ENCODE measurements around the gene CERS6. TPM values are rescaled to one million over a fixed set of nuclear protein-coding genes. Genes with fewer than 3 reads are reported as not detected.

The CERS6 gene
- total and polyA plus RNA-seq, 2 of the 8 experiments (the other 6 are each of a cell fraction or from before 2014, with no cell fraction given), result 6.8 to 28.2 TPM

DNA sequence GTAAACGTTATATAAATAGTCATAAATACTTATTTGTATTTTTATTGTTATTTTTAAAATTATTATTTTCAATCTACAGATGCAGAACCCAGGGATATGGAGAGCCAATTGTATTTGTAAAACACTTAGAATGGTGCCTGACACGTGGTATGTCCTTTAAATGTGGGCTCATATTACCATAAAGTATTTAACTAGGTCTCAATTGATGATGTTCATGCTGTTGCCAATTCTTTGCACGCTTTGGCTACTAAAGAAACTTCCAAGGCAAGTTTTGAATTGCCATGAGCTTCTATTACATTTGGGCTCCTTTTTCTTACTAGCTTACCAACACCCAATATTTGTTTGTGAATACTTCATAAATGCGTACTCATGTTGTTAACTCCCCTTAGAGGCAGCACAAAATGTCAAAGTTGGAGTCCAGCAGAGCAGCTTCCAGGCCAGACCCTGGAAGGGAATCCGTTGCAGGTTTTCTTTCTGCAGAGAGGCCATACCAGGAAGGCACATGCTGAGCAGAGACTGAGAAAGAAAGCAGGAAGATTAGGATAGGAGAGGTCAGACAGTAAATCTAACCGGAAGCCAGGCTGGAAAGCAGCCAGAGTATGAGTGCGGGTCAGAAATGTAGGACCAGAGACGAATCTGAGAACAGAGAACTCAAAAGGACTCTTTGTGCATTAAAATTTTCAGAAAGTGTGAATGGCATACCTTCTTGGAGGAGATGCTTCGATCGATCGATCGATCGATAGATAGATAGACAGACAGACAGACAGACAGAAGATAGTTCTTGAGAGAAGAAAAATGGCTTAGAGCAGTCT is 342.2 kb downstream of the CERS6 start (continued):
- TF ChIP-seq, protein P1, sequence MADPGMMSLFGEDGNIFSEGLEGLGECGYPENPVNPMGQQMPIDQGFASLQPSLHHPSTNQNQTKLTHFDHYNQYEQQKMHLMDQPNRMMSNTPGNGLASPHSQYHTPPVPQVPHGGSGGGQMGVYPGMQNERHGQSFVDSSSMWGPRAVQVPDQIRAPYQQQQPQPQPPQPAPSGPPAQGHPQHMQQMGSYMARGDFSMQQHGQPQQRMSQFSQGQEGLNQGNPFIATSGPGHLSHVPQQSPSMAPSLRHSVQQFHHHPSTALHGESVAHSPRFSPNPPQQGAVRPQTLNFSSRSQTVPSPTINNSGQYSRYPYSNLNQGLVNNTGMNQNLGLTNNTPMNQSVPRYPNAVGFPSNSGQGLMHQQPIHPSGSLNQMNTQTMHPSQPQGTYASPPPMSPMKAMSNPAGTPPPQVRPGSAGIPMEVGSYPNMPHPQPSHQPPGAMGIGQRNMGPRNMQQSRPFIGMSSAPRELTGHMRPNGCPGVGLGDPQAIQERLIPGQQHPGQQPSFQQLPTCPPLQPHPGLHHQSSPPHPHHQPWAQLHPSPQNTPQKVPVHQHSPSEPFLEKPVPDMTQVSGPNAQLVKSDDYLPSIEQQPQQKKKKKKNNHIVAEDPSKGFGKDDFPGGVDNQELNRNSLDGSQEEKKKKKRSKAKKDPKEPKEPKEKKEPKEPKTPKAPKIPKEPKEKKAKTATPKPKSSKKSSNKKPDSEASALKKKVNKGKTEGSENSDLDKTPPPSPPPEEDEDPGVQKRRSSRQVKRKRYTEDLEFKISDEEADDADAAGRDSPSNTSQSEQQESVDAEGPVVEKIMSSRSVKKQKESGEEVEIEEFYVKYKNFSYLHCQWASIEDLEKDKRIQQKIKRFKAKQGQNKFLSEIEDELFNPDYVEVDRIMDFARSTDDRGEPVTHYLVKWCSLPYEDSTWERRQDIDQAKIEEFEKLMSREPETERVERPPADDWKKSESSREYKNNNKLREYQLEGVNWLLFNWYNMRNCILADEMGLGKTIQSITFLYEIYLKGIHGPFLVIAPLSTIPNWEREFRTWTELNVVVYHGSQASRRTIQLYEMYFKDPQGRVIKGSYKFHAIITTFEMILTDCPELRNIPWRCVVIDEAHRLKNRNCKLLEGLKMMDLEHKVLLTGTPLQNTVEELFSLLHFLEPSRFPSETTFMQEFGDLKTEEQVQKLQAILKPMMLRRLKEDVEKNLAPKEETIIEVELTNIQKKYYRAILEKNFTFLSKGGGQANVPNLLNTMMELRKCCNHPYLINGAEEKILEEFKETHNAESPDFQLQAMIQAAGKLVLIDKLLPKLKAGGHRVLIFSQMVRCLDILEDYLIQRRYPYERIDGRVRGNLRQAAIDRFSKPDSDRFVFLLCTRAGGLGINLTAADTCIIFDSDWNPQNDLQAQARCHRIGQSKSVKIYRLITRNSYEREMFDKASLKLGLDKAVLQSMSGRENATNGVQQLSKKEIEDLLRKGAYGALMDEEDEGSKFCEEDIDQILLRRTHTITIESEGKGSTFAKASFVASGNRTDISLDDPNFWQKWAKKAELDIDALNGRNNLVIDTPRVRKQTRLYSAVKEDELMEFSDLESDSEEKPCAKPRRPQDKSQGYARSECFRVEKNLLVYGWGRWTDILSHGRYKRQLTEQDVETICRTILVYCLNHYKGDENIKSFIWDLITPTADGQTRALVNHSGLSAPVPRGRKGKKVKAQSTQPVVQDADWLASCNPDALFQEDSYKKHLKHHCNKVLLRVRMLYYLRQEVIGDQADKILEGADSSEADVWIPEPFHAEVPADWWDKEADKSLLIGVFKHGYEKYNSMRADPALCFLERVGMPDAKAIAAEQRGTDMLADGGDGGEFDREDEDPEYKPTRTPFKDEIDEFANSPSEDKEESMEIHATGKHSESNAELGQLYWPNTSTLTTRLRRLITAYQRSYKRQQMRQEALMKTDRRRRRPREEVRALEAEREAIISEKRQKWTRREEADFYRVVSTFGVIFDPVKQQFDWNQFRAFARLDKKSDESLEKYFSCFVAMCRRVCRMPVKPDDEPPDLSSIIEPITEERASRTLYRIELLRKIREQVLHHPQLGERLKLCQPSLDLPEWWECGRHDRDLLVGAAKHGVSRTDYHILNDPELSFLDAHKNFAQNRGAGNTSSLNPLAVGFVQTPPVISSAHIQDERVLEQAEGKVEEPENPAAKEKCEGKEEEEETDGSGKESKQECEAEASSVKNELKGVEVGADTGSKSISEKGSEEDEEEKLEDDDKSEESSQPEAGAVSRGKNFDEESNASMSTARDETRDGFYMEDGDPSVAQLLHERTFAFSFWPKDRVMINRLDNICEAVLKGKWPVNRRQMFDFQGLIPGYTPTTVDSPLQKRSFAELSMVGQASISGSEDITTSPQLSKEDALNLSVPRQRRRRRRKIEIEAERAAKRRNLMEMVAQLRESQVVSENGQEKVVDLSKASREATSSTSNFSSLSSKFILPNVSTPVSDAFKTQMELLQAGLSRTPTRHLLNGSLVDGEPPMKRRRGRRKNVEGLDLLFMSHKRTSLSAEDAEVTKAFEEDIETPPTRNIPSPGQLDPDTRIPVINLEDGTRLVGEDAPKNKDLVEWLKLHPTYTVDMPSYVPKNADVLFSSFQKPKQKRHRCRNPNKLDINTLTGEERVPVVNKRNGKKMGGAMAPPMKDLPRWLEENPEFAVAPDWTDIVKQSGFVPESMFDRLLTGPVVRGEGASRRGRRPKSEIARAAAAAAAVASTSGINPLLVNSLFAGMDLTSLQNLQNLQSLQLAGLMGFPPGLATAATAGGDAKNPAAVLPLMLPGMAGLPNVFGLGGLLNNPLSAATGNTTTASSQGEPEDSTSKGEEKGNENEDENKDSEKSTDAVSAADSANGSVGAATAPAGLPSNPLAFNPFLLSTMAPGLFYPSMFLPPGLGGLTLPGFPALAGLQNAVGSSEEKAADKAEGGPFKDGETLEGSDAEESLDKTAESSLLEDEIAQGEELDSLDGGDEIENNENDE (IDR thresholded peaks at IDR 0.05; ENCODE audit: insufficient replicate concordance, low read length), result no peak
- TF ChIP-seq TEAD4 (IDR thresholded peaks at IDR 0.05; ENCODE audit: low read depth, low read length), result peak; percentile 56; the same call in 1 of the 2 replicates
- no peak for TF ChIP-seq MAFK (IDR thresholded peaks at IDR 0.05; ENCODE audit: low read depth, low read length)
- no peak for TF ChIP-seq POLR2A (IDR thresholded peaks at IDR 0.05; ENCODE audit: control extremely low read depth in 1 of 2, low read depth in 2 of 2, low read length in 2 of 2)
- TF ChIP-seq, protein P2, sequence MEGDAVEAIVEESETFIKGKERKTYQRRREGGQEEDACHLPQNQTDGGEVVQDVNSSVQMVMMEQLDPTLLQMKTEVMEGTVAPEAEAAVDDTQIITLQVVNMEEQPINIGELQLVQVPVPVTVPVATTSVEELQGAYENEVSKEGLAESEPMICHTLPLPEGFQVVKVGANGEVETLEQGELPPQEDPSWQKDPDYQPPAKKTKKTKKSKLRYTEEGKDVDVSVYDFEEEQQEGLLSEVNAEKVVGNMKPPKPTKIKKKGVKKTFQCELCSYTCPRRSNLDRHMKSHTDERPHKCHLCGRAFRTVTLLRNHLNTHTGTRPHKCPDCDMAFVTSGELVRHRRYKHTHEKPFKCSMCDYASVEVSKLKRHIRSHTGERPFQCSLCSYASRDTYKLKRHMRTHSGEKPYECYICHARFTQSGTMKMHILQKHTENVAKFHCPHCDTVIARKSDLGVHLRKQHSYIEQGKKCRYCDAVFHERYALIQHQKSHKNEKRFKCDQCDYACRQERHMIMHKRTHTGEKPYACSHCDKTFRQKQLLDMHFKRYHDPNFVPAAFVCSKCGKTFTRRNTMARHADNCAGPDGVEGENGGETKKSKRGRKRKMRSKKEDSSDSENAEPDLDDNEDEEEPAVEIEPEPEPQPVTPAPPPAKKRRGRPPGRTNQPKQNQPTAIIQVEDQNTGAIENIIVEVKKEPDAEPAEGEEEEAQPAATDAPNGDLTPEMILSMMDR (IDR thresholded peaks at IDR 0.05; ENCODE audit: control extremely low read depth in 1 of 3, insufficient read depth in 1 of 3, low read depth in 1 of 3, low read length in 3 of 3), result no peak
- no peak for TF ChIP-seq SAP30 (IDR thresholded peaks at IDR 0.05; ENCODE audit: insufficient read depth, insufficient replicate concordance, low read length)
- no peak for TF ChIP-seq CBX8 (IDR thresholded peaks at IDR 0.05; ENCODE audit: borderline replicate concordance, low read depth, low read length)
